ENCODE results near the gene FXYD5.
"Not testable (repeated sequence)": the region's sequence is repeated elsewhere in the genome, so short reads cannot be mapped to it uniquely, and the experiment has no call there.

Gene FXYD5

DNA sequence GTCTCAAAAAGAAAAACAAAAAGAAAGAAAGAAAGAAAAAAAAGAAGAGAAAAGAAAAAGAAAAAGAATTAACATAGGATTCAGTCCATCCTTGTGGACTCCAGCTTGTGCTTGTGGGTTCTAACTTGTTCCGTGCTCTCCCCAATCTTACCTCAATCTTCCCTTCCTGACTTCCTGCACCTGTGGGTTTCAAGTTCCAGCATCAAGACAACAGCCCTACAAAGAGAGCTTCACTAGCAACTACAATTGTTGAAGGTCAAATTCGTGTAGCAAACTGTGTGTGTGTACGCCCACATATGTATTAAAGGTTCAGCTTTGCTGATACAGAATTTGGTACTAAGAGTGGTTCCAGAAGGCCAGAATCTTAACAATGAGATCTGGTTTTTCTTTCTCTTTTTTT, 25.3 kb downstream of the FXYD5 start:
- DNase-seq (ENCODE audit: low read depth): no peak

DNA sequence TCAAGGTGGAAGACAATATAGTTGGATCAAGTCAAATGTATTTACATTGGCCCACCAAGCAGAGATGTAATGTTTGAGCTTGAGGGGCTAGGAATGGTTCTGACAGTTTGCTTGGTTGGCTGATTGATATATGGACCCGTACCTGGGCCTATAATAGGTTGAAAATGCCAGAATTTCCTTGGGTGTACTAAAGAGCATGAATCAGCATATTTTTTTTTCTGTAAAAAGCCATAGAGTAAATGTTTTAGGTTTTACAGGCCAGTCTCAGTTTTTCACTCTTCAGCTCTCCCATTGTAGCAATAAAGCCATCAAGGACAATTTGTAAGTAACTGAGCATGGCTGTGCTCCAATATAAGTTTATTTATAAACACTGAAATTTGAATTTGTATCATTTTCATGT, 26.9 kb downstream of the FXYD5 start:
- DNase-seq (ENCODE audit: low read depth): no peak

- no peak for DNase-seq (ENCODE audit: low read depth)
Observed at GRCh38 chr19:35184267-35184666, 29.7 kb downstream of the FXYD5 start.

- no peak for DNase-seq (ENCODE audit: low read depth)
Observed at GRCh38 chr19:35184884-35185283, 30.3 kb downstream of the FXYD5 start.

- no peak for DNase-seq (ENCODE audit: low read depth)
Observed at GRCh38 chr19:35194012-35194984, 39.8 kb downstream of the FXYD5 start.

DNA sequence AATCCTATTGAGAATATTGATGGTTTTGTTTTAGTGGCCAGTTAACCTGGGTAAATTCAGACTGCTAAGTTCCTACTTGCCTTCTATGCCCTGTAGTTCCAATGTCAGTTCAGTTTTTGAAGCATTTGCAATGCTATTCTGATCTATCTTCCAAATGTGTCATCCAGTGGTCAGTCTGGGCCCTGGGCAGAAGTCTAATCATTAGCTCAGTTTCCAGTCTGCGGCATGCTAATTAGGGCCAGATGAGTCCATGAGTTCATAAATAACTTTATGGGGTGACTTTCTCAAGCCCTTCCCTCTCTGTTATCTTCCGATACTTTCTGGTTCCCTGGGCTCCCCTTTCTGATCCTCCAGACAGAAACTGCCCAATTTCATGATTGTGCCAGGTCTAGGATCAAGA, 41.3 kb downstream of the FXYD5 start:
- DNase-seq (ENCODE audit: low read depth): peak; percentile 41

GRCh38 chr19:35196861-35197260, 42.3 kb downstream of the FXYD5 start:
- not testable (repeated sequence) for DNase-seq (ENCODE audit: low read depth)

- no peak for DNase-seq (ENCODE audit: low read depth)
Observed at GRCh38 chr19:35199481-35199880, 44.9 kb downstream of the FXYD5 start.

DNA sequence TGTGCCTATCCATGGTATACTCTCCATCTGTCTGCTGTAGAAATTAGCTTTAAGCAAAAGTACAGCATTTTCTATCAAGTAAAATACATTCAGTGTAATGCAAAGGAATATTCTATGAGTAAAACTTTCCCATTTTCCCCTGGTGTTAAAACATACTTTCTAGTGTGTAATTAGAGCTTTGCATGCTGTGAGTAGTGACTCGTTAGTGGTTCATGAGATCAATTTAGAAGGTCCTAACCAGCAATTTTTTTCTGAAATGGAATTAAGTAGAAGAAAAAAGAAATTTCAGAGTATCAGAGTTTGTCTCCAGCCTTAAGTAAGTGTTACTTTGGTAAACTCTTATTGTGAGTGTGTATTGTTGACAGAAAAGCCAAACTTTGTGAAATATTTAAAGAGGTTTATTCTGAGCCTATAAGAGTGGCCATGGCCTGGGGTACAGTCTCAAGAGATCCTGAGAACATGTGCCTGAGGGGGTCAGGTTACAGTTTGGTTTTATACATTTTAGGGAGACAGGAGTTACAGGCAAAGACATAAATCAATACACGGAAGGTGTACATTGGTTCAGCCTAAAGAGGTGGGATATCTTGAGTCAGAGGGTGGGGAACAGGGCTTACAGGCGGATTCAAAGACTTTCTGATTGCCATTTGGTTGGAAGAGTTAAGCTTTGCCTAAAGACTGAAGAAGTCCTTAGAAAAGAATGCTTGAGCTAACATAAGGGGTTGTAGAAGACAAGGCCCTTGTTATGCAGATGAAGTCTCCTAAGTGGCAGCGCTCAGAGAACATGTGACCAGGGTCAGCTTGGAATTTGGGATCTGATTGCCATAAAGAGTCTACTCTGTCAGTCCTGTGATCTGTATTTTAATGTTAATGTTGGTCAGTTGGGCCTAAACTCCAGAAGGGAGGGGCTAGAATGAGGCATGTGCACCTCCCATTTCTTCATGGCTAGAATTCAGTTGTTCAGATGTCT, 48.5 kb downstream of the FXYD5 start:
- DNase-seq (ENCODE audit: low read depth): no peak

GRCh38 chr19:35204799-35205732, 50.5 kb downstream of the FXYD5 start:
- DNase-seq (ENCODE audit: low read depth): no peak

DNA sequence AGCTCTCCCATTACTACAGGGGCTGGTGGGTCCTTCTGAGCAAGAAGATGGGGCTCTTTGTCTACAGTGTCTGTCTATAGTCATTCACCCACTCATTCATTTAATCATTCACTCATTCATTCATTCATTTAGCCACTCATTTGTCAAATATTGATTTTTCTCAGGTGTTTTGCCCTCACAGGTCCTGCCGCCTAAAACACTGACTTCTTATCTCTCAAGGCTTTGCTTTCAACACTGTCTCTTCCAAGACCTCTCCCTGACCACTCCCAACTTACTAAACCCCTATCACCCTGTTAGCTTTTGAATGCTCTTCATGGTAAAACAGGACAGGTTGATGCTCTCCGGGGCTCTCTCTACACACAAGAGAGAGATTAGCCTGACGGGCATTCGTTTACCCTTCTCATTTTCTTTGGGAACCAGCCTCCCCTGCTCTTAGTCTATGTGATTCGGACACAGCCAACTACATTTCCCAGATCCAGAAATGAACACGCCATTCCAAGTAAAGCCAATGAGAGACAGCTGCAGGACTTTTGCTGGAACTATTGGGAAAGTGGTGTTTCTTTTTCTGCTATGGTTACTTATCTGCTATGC, 51.3 kb downstream of the FXYD5 start:
- no peak for DNase-seq (ENCODE audit: low read depth)

GRCh38 chr19:35206379-35206778, 51.8 kb downstream of the FXYD5 start:
- DNase-seq (ENCODE audit: low read depth): no peak

DNA sequence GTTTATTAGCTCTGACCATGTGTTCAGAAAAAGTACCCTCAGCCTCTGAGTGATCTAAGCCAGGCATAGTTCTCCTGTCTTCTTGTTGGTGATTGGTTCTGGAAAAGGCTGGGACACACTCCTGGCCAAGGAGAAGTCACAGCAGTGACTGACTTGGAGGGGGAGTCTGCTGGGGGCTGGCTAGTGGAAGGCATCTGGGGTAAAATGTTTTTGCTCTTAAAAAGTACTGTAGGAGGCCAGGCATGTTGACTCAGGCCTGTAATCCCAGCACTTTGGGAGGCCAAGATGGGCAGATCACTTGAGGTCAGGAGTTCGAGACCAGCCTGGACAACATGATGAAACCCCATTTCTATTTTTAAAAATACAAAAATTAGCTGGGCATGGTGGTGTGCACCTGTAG, 52.3 kb downstream of the FXYD5 start:
- DNase-seq (ENCODE audit: low read depth): no peak

GRCh38 chr19:35207391-35207871, 52.9 kb downstream of the FXYD5 start:
- no peak for DNase-seq (ENCODE audit: low read depth)

DNA sequence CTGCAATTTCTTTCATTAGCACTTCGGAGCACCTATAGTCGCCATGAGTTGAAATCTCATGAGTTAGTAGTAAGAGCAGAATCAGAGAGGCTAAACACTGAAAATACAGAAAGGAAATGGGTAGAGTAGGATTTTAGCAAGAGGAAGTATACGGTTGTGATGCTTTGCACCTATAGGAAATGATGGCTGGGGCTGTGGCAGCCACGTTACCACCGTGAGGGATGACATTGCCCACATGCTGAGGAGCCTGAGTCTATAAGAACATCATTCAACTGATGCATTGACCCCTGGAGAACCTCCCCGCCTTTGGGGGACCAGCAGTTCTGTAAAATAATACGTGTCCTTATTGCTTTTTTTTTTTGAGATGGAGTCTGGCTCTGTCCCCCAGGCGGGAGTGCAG, 53.6 kb downstream of the FXYD5 start:
- DNase-seq (ENCODE audit: low read depth): no peak

DNA sequence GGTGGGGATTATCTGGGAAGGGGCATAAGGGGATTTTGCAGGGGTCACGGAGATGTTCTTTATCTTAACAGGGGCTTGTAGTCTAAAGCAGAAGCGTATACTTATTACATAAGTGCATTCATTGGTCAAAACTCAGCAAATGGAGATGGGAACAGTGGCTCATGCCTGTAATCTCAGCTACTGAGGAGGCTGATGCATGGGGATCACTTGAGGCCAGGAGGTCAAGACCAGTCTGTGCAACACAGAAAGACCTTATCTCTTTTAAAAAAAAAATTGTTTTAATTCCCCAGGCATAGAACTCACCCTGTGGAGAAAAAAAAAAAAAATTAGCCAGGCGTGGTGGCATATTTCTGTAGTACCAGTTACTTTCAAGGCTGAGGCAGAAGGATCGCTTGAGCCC, 55.1 kb downstream of the FXYD5 start:
- no peak for DNase-seq (ENCODE audit: low read depth)

- DNase-seq (ENCODE audit: low read depth): no peak
Observed at GRCh38 chr19:35211545-35212230, 57.2 kb downstream of the FXYD5 start.

DNA sequence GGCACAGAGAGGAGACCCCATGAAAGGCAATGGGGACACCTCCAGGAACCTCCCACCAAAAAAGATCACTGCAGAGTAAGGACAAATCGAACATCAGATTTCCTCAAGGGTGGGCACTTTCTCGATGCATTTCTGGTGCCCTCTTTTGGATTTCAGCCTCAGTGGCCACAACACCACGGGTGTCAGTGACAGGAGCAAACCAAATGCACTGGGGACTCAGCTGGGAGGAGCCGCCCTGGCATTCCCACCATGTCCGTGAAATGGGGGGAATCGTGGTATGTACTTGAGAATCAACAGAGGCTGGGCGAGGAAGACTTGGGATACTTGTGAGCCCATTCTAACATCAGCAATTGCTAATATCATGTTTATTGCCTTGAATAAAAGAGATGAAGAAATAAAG, 57.7 kb downstream of the FXYD5 start:
- DNase-seq (ENCODE audit: low read depth): no peak

- peak; percentile 39 for DNase-seq (ENCODE audit: low read depth)
Observed at GRCh38 chr19:35213663-35214632, 59.4 kb downstream of the FXYD5 start.
